ENCODE measurements around the gene NR2C1. TPM values are rescaled to one million over a fixed set of nuclear protein-coding genes. Genes with fewer than 3 reads are reported as not detected.

NR2C1 gene
- total RNA-seq, 4 donors from 2014 or later = 31.5 to 57.3 (median 40.4) TPM

- Histone ChIP-seq H3K27ac (replicated peaks in 1 of 4) (no peak overlapping the region), H3K9me3 (no peaks in the 10 kb centered on the region), H3K27me3 (no peaks in the 10 kb centered on the region), H3K4me1 (no peaks in the 10 kb centered on the region), H3K4me3 (no peak overlapping the region), H3K36me3 (peaks cover 4 to 18% (median 10%) of the 10 kb centered on the region in 4 donors)
- intact Hi-C loops (cut with DNase I) = loop anchor here (10.0 kb wide), 1 partner anchor 87 kb away; no protein-coding TSS in a partner anchor
- 94% methylated on average over 2 of the region's 2 CpGs for WGBS
- no peak for DNase-seq (ENCODE audit: extremely low spot score)
- no peak for TF ChIP-seq POLR2A (IDR thresholded peaks at IDR 0.05; ENCODE audit: low read depth)
- no peak for TF ChIP-seq EP300 (IDR thresholded peaks at IDR 0.05)
- TF ChIP-seq POLR2AphosphoS5 (IDR thresholded peaks at IDR 0.05) = no peak
- TF ChIP-seq CTCF (IDR thresholded peaks at IDR 0.05) = no peak
Observed at GRCh38 chr12:94971923-94972322, 101.5 kb downstream of the NR2C1 start.

GRCh38 chr12:94970560-94970959 is 102.9 kb downstream of the NR2C1 start:
- Histone ChIP-seq H3K36me3 (peaks cover 4 to 18% (median 10%) of the 10 kb centered on the region in 4 donors), H3K27me3 (no peaks in the 10 kb centered on the region), H3K27ac (replicated peaks in 1 of 4) (no peak overlapping the region), H3K9me3 (no peaks in the 10 kb centered on the region), H3K4me3 (no peak overlapping the region), H3K4me1 (no peaks in the 10 kb centered on the region)
- TF ChIP-seq POLR2AphosphoS5 (IDR thresholded peaks at IDR 0.05) = no peak
- no peak for TF ChIP-seq POLR2A (IDR thresholded peaks at IDR 0.05; ENCODE audit: low read depth)
- TF ChIP-seq CTCF (IDR thresholded peaks at IDR 0.05) = no peak
- no peak for TF ChIP-seq EP300 (IDR thresholded peaks at IDR 0.05)
- DNase-seq (ENCODE audit: extremely low spot score) = no peak
- intact Hi-C loops (cut with DNase I) = loop anchor here (10.0 kb wide), 1 partner anchor 86 kb away; no protein-coding TSS in a partner anchor
- WGBS = 89% methylated on average over 1 of the region's 1 CpG

Other genes with a start within 250 kb of the NR2C1 start
- gene NDUFA12, start 69.9 kb downstream of the NR2C1 start, total RNA-seq = 100 to 1,000 TPM in 2 of 4 donors, 10 to 100 TPM in 2; 72.3 to 154 (median 106) TPM
- gene FGD6, start 143.8 kb upstream of the NR2C1 start, total RNA-seq = 10 to 100 TPM; 30.5 to 48.6 (median 37.3) TPM
- 10 to 100 TPM; 73.0 to 90.3 (median 87.0) TPM for gene VEZT, start 144.2 kb upstream of the NR2C1 start, total RNA-seq

Measured in esophagus muscularis mucosa (tissue), 4 donors.